Aorta (tissue), 5 donors: ENCODE data around the gene SACM1L. TPM values are rescaled to one million over a fixed set of nuclear protein-coding genes. Genes with fewer than 3 reads are reported as not detected.
"Not testable (repeated sequence)": the region's sequence is repeated elsewhere in the genome, so short reads cannot be mapped to it uniquely, and the experiment has no call there.

Source experiments
- ATAC-seq: fragments of 200-7000 bp; cut with Tn5 transposase; one replicate; pipeline ENCODE4 v1.9.1; 2022; ENCODE audit warnings: moderate library complexity; ENCODE audit not compliant: low FRiP score
- DNase-seq, 2 donors: peaks; one replicate each; pipeline ENCODE4 v3.0.0-alpha.2; 2020
- H3K27ac ChIP-seq, 2 donors: one replicate each; pipeline ENCODE4 v1.5.1; 2013; ENCODE audit warnings: low read length in 2 of 2, mild to moderate bottlenecking in 2 of 2, moderate library complexity in 2 of 2, control low read depth in 1 of 2, inconsistent platforms in 1 of 2, low read depth in 1 of 2
- H3K27me3 ChIP-seq, 2 donors: one replicate each; pipeline ENCODE4 v1.6.1; 2013; ENCODE audit warnings: control low read depth in 1 of 2, low read length in 1 of 2, mild to moderate bottlenecking in 1 of 2, moderate library complexity in 1 of 2; ENCODE audit not compliant: insufficient read depth in 2 of 2, control insufficient read depth in 1 of 2
- H3K36me3 ChIP-seq, 2 donors: one replicate each; pipeline ENCODE4 v1.6.1; 2013; ENCODE audit warnings: control low read depth in 1 of 2, low read length in 1 of 2, mild to moderate bottlenecking in 1 of 2; ENCODE audit not compliant: insufficient read depth in 2 of 2, control insufficient read depth in 1 of 2
- H3K4me1 ChIP-seq, 2 donors: one replicate each; pipeline ENCODE4 v1.6.1; 2013; ENCODE audit warnings: low read length in 2 of 2, control low read depth in 1 of 2, mild to moderate bottlenecking in 1 of 2, moderate library complexity in 1 of 2; ENCODE audit not compliant: insufficient read depth in 2 of 2, control insufficient read depth in 1 of 2
- H3K4me3 ChIP-seq, 2 donors: one replicate each; pipeline ENCODE4 v1.5.1; 2013; ENCODE audit warnings: low read length in 2 of 2, control low read depth in 1 of 2, mild to moderate bottlenecking in 1 of 2
- H3K9me3 ChIP-seq: one replicate; pipeline ENCODE4 v1.6.1; 2013; ENCODE audit warnings: mild to moderate bottlenecking, low read length; ENCODE audit not compliant: control insufficient read depth
- WGBS, 2 donors: extraction: QIAGEN DNeasy Blood & Tissue Kit; methylation state at CpG; one replicate each; pipeline ENCODE4 v1.1.7; 2013; 5-methylcytosine and 5-hydroxymethylcytosine counted together
- intact Hi-C, 2 donors: fragments of 100-400 bp; cut with DNase I; formaldehyde crosslinking; loops; one replicate each; pipeline versions ENCODE4 v1.14.2 to v1.15.0; 2022
- polyA plus RNA-seq, 2 donors: library from polyadenylated mRNA; stranded (reverse); fragments of 200-250 nt; gene quantifications; one replicate each; pipeline ENCODE4 v1.2.3, GENCODE V29; 2013
- total RNA-seq, 2 donors: library from RNA; stranded (reverse); fragmentation: NEBNext Ultra II Directional; extraction: Animal tissue kit (Norgen Biotek cat#: 25700); gene quantifications; one replicate each; pipeline ENCODE4 v1.2.1, GENCODE V29; 2021
- donor health status: healthy with polysubstance abuse.
- donor health status: Bipolar disorder and iron deficiency.
- donor health status: DM: no; HTN: no; CAD: no.
- donor health status: DM: no; HTN: no; CAD: no.
- donor health status: DM: yes; HTN: yes; CAD: no.

SACM1L gene
- total and polyA plus RNA-seq, 4 donors, result 16.4 to 52.3 (median 35.2) TPM

DNA sequence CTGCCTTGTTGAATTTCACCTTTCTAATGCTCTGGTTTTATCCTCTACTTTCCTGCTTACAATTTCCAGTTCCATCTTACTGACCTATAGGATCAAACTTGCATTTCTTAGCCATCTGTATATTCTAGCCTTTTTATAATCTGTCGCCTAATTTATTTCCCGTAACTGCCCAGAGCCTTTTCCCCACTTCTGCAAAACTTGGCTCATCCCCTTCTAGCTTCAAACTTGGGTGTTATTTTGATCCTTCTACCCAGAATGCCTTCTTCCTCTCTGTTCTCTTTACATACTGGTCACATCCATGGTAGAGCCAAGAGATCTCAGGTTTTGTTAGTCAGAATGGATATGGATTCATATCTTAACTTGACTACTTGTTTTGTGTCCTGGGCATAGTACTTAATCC lies 2.6 kb downstream of the SACM1L start:
- Histone ChIP-seq H3K4me1 (peaks cover 0 to 4% of the 10 kb centered on the region in 2 donors), H3K4me3 (no peak overlapping the region), H3K27ac (no peak overlapping the region), H3K27me3 (no peaks in the 10 kb centered on the region), H3K9me3 (no peaks in the 10 kb centered on the region), H3K36me3 (peaks cover 0 to 2% of the 10 kb centered on the region in 2 donors)
- DNase-seq (no peak), ATAC-seq (no peak)
- 89 to 90% methylated on average over 2 of the region's 2 CpGs for WGBS, 2 donors
- intact Hi-C loops, result no loop called here

GRCh38 chr3:45692866-45693265 lies 3.7 kb downstream of the SACM1L start:
- peaks cover 0 to 2% of the 10 kb centered on the region in 2 donors for H3K36me3 ChIP-seq
- no peak overlapping the region for H3K27ac ChIP-seq
- DNase-seq (no peak), ATAC-seq (no peak)
- H3K27me3 ChIP-seq, result no peaks in the 10 kb centered on the region
- H3K4me1 ChIP-seq, result peaks cover 0 to 4% of the 10 kb centered on the region in 2 donors
- 92 to 97% methylated on average over 3 of the region's 3 CpGs for WGBS, 2 donors
- intact Hi-C loops, result no loop called here
- no peak overlapping the region for H3K4me3 ChIP-seq
- H3K9me3 ChIP-seq, result no peaks in the 10 kb centered on the region

GRCh38 chr3:45693941-45694521 lies 4.8 kb downstream of the SACM1L start:
- intact Hi-C loops, result no loop called here
- ATAC-seq (no peak), DNase-seq (no peak)
- Histone ChIP-seq H3K4me3 (no peak overlapping the region), H3K36me3 (peaks cover 0 to 2% of the 10 kb centered on the region in 2 donors), H3K9me3 (no peaks in the 10 kb centered on the region), H3K4me1 (peaks cover 0 to 4% of the 10 kb centered on the region in 2 donors), H3K27ac (no peak overlapping the region), H3K27me3 (no peaks in the 10 kb centered on the region)
- WGBS, 2 donors, result 79 to 84% methylated on average over 3 of the region's 3 CpGs

DNA sequence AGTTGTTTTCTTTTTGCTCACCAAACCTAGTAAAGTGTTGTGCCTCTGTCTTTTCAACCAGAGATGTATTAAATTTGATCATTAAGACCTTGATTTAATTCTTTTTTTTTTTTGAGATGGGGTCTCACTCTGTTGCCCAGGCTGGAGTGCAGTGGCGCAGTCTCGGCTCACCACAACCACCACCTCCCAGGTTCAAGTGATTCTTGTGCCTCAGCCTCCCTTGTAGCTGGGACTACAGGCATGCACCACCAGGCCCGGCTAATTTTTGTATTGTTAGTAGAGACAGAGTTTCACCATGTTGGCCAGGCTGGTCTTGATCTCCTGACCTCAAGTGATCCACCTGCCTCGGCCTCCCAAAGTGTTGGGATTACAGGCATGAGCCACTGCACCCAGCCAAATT lies 6.0 kb downstream of the SACM1L start:
- H3K27ac ChIP-seq, DNase-seq, H3K4me1 ChIP-seq, H3K36me3 ChIP-seq, H3K27me3 ChIP-seq, H3K4me3 ChIP-seq, ATAC-seq, H3K9me3 ChIP-seq, intact Hi-C loops: not testable (repeated sequence)
- 97% methylated on average over 4 of the region's 4 CpGs for WGBS, 2 donors

DNA sequence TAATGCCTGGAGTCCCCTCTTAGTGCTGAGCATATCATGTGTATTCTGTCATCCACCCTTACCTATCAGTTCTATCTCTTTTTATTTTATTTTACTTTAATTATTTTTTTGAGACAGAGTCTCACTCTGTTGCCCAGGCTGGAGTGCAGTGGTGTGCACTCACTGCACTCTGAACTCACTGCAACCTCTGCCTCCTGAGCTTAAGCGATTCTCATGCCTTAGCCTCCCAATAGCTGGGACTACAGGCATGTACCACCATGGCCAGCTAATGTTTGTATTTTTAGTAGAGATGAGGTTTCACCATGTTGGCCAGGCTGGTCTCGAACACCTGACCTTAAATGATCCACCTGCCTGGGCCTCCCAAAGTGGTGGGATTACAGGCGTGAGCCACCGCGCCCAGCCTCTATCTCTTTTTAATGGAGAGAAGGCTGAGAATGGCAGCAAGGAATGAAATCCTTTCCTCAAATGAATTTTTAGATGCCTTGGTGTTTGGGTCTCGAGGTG lies 11.4 kb downstream of the SACM1L start:
- DNase-seq, result no peak
- Histone ChIP-seq H3K36me3 (no peaks in the 10 kb centered on the region), H3K27ac (no peak overlapping the region), H3K4me1 (no peaks in the 10 kb centered on the region), H3K27me3 (no peaks in the 10 kb centered on the region), H3K9me3 (no peaks in the 10 kb centered on the region), H3K4me3 (no peak overlapping the region)
- WGBS, 2 donors, result 96 to 98% methylated on average over 6 of the region's 6 CpGs
- no peak for ATAC-seq
- intact Hi-C loops, result no loop called here

GRCh38 chr3:45701172-45701867 lies 12.1 kb downstream of the SACM1L start:
- no peaks in the 10 kb centered on the region for H3K27me3 ChIP-seq
- no peaks in the 10 kb centered on the region for H3K4me1 ChIP-seq
- H3K27ac ChIP-seq, result no peak overlapping the region
- no peak for ATAC-seq
- 74 to 76% methylated on average over 9 of the region's 9 CpGs for WGBS, 2 donors
- DNase-seq, result no peak
- intact Hi-C loops, result no loop called here
- no peaks in the 10 kb centered on the region for H3K9me3 ChIP-seq
- no peak overlapping the region for H3K4me3 ChIP-seq
- H3K36me3 ChIP-seq, result peaks cover 0 to 3% of the 10 kb centered on the region in 2 donors

DNA sequence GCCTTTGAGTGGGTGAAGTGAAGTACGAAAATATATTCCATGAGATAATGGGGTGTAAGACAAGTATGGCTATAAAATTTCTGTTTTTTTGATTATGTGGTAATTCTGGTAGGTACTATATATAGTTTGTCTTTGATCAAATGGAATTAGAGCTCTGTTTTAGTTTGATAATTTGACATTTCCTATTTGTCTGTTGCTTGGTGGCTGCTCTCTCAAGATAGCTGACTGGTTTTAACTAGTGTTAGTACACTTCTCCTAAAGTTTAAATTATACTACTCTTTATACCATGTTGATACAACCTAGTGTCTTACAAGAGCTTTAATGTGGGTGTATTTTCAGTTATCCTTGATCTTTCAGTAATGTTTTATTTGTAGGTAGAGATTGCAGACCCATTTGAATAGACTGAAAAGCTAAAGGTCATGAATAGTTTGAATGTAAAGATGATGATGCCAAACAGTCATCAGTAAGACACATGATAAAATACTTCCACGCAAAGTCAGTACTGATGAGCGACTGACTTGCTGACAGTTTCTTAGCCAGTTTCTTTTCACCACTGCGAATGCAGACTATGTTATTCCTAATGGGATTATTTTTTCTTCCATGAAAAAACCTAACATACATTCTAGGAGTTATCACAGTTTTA lies 15.2 kb downstream of the SACM1L start:
- intact Hi-C loops, result no loop called here
- WGBS, 2 donors, result 87 to 92% methylated on average over 4 of the region's 4 CpGs
- ATAC-seq, result no peak

GRCh38 chr3:45705839-45706808 lies 16.9 kb downstream of the SACM1L start:
- Histone ChIP-seq H3K4me3 (no peak overlapping the region), H3K27me3 (no peaks in the 10 kb centered on the region), H3K36me3 (peaks cover 5% of the 10 kb centered on the region in 2 donors), H3K9me3 (no peaks in the 10 kb centered on the region), H3K4me1 (no peaks in the 10 kb centered on the region), H3K27ac (no peak overlapping the region)
- WGBS, 2 donors, result 76 to 80% methylated on average over 2 of the region's 2 CpGs
- intact Hi-C loops, result no loop called here
- no peak for ATAC-seq
- no peak for DNase-seq

More for the DNA sequence above, 15.2 kb downstream of the SACM1L start:
- H3K27ac ChIP-seq, result no peak overlapping the region
- DNase-seq, result no peak
- H3K27me3 ChIP-seq, result no peaks in the 10 kb centered on the region
- no peaks in the 10 kb centered on the region for H3K4me1 ChIP-seq
- H3K4me3 ChIP-seq, result no peak overlapping the region
- peaks cover 3 to 5% of the 10 kb centered on the region in 2 donors for H3K36me3 ChIP-seq
- no peaks in the 10 kb centered on the region for H3K9me3 ChIP-seq
